HG03575 (cell line): ENCODE data around the gene CASQ1.

Experiments
- ATAC-seq: cut with Tn5 transposase; IDR thresholded peaks from one replicate; pipeline ENCODE4 v1.9.1; 2021; ENCODE audit not compliant: unreplicated experiment, insufficient number of reproducible peaks, low FRiP score; ENCODE audit errors: extremely low read depth

The CASQ1 gene

DNA sequence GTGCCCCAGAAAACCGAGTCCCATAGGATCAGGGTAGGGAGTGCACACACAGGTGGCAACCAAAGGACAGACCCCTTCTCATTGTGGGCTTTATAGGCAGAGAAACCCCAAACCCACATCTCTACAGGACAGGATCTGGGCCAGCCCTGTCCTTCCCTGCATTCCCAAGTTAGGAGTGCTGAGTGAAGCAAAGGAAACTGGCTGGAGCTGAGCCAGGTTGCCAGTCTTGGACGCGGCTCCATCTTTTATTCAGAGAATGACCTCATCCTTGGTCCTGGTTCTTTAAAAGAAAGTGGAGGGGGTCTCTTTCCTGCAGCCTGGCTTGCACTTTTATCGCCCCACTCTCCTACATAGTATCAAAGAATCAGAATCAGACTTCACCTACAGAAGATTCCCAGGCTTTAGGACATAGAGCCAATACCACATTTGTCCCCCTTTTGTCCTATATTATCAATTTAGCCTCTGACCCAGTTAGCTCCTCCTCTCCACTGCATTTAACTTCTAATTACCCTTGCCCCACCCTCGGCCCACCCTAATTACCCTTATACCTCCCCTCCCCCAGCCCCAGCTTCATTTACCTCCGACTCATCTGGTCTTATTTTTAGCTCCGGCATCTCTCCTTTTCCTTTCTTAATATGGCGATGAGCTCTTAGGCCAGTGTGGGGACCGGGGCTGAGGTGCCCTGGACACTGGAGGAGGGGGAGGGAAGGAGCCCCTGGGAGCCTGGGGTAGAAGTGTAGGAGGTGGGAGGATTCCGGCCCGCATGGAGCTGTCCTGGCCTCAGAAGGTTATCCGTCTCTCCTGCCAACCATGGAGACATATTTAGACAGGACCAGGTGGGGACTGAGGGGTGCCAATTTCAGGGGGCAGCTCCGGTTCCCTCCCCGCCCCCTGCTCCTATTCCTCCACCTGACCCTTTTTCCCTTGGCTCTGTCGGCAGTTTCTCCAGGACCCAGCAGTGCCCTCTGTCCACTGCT, at the start of gene CASQ1:
TSS of gene CASQ1 (plus strand) at position 927 of the 977 bp plus-strand sequence. CDS start 177 bp downstream, outside the sequence.
- no peak for ATAC-seq

DNA sequence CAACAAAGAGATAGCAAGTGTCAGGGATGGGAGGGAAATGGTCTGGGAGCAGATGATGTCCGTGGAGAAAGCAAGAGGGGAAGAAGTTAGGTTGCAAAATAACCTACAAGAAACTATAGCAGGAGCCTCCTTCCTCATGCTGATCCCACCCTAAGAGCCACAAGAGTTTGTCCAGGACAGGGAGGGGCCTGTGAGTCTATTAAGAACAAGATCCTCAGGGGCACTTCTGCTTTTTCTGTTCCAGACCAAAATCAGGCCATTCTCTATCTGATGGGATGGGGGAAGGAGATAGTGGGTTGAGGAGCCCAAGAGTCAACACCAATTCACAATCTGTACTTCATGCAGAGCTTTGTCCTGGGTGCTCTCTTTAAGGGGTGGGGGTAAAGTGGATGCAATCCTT, 46.7 kb upstream of the CASQ1 start:
- no peak for ATAC-seq

DNA sequence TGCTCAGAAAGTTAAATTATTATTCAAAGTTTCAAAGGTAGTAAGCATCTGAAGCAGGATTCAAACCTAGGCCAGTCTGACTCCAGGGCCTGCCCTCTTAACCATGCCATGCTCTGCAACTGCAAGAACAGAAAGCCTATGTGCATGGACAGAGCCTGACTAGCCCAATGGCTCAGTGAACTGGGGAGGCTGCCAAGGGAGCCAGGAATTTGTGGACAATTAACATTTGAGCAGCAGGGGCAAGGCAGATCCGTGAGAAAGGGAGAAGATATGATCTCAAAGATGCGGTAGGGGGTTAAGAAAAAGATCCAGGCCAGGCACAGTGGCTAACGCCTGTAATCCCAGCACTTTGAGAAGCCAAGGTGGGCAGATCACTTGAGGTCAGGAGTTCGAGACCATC, 45.5 kb upstream of the CASQ1 start:
- no peak for ATAC-seq

DNA sequence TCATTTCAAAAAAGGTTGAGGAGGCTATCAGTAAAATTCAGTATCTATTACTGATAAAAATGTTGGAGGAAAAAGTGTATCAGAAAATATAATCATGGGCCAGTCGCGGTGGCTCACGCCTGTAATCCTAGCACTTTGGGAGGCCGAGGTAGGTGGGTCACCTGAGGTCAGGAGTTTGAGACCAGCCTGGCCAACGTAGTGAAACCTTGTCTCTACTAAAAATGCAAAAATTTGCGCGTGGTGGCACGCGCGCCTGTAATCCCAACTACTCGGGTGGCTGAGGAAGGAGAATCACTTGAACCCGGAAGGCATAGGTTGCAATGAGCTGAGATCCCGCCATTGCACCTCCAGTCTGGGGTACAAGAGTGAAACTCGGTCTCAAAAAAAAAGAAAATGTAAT, 44.3 kb upstream of the CASQ1 start:
- no peak for ATAC-seq

DNA sequence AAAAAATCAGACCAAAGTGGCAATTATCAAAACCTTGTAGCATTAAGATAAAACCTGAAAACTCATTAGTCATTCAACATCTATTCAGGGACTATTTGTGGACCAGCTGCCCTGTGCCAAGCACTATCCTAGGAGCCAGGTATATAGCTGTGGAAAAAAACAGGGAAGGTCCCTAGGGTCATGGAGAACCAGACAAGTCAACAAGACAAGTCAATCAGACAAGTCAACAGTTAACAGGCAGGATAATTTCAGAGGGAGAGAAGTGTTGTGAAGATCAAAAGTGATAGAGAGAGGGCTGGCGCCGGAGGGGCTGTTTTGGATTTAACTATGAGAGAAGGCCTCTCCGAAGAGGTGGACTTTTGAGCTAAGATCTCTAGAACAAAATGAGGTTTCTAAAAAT, 42.3 kb upstream of the CASQ1 start:
- no peak for ATAC-seq

DNA sequence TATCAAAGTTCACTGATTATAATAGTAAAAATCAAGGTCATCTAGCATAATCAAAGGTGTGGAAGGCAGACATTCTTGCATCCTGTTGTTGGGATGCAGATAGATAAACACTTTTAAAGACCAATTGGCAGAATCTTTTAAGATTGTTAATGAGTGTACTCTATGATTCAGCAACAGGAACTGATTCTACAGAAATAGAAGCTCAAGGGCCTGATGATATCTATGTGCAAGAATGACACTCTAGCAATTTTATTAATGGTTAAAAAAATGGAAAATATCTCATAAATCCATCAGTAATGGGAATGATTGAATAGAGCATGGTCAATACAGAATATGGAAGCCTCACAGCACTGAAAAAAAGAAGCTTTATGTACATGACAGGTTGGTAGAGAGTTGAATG, 41.1 kb upstream of the CASQ1 start:
- no peak for ATAC-seq

DNA sequence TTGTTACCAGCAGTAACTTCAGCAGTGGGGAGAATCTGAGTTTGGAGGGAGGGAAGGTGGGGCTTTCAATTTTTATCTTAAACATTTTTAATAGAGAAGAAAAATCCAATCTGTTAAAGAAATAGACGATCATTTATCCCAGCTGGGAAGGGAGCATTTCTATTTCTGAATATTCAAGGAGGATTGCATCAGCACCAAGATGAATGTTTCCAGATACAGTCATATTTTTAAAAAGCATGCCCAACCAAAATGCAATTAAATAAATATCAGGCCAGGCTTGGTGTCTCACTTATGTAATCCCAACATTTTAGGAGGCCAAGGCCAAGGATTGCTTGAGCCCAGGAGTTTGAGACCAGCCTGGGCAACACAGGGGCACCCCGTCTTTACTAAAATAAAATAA, 40.7 kb upstream of the CASQ1 start:
- ATAC-seq = no peak

DNA sequence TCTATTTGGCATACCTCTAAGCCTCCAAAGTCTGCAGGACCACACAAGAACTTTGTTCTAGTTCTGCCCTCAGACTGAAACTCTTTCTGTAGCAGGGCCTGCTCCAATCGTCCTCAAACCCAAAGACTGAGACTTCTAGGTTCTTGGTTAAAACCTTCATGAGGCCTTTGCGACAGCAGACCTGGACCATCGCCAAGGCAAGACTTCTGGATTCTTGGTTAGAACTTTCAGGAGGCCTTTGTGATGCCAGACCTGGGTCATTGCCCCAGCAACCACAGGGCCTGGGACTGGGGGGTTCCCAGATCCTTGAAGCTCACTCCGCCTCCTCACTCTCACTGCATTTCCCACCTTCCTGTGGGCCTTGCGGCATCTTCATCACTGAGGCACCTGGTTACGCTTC, 39.1 kb upstream of the CASQ1 start, which contains the start of gene ATP1A4:
TSS of gene ATP1A4 (plus strand) at position 301 of the 400 bp plus-strand sequence. CDS start 438 bp downstream, outside the sequence.
- ATAC-seq = no peak

DNA sequence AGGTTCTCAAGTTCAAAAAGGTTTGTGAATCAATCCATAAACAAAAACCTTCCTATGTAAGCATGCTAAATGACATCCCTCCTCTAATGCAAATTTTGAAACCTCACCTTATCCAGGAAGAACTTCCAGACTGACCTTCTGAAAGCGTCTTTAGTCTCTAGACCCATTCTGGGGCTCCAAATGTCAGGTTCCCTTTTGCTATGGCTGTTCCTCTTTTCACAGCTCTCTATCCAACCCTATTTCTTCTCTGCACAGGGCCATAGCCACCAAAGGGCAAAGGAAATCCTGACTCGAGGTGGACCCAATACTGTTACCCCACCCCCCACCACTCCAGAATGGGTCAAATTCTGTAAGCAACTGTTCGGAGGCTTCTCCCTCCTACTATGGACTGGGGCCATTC, 35.6 kb upstream of the CASQ1 start:
- no peak for ATAC-seq

DNA sequence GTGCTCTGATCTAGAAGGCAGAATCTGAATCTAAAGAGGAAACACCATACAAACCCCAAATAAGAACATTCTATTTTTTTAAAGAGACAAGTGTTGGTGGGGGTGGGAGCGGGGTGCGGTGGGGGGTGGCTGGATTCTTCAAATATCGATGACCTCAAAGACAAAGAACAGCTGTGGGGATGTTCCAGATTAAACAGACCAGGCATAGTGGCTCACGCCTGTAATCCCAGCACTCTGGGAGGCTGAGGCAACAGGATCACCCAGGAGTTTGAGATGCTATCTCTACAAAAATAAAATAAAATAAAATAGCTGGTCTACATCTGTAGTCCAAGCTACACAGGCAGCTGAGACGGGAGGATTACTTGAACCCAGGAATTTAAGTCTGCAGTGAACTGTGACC, 34.0 kb upstream of the CASQ1 start:
- ATAC-seq = no peak

DNA sequence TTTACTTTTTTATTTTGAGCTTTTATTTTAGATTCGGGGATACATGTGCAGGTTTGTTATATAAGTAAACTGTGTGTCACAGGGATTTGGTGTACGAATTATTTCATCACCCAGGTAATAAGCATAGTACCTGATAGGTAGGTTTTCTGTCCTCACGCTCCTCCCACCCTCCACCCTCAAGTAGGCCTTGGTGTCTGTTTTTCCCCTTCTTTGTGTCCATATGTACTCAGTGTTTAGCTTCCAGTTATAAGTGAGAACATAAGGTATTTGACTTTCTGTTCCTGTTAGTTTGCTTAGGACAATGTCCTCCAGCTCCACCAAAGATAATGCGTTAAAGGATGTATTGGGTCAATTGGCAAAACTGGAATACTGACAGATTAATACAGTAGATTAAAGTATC, 33.2 kb upstream of the CASQ1 start:
- no peak for ATAC-seq

DNA sequence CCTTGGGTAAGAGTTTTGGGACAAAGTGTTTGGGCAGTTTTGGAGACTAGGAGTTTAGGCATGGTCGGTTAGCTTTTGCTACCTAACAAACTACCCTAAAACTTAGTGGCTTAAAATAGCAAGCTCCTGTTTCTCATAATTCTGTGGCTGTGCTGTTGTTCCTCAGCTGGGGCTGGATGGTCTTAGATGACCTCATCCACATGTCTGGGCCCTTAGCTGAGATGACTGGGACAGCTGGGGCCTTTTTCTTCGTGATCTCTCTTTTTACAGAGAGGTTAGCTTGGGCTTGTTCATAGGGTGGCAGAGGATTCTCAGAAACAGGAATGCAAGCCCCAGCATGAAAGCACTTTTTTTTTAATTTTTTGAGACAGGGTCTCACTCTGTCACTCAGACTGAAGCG, 32.3 kb upstream of the CASQ1 start:
- no peak for ATAC-seq

DNA sequence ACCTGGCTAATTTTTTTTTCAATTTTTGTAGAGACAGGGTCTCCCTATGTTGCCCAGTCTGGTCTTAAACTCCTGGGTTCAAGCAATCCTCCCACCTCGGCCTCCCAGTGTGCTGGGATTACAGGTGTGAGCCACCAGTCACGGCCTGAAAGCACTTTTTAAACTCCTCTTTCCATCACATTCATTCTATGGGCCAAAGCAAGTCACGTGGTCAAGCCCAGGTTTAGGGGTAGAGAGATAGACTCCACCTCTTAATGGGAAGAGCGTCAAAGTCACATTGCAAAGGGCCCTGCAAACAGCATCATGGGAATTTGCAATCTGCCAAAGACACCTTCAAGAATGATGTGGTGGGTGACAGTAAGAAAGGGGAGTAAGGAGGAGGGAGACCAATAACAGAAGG, 31.8 kb upstream of the CASQ1 start:
- no peak for ATAC-seq

DNA sequence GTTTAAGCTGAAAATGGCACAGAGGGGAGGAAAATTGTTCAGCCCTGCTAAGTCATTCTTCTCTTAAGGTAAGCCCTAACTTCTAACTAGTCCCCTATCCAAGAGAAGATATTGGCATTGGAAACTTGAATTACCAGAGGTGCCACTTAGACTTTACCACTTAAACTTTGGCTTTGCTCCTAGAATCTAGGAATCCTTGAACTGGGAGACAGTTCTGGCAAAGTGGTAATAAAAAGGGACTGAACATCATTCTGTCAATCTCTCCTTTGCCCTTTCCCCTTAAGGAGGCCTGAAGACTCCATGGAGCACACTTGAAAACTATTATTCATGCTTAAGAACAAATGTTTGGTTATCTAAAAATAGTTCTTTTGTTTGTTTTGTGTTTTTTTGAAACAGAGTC, 30.5 kb upstream of the CASQ1 start:
- no peak for ATAC-seq

DNA sequence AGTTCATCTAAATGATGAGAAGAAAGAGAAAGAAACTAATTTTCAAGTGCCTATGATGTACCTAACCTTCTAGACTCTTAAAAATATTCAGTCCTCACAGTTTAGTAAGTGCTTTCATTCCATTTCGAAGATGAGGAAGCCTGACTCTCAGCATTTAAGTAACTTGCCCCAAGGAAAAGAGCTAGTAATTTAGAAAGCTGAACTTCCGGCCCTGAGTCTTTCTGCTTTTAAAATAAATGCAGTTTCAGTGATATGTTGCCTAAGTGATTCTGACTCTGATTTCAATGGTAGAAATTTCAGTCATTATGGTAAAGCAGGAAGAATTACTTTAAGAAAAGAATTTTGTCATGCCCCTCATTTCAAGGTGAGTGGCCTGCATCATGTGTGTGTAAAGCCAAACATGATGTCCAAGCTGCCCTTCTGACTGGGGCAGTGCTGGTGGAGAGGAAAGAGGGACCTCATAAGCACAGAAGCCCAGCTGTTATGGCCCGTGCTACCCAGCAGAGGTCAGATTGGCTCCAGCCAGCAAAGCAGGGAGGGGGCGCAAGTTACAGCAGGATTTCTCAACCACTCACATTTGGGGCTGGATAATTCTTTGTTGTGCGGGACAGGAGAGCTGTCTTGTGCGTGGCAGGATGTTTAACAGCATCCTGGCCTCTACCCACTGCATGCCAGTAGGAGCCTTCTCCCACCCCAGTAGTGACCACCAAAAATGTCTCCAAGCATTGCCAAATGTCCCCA, 28.2 kb upstream of the CASQ1 start:
- ATAC-seq = no peak

DNA sequence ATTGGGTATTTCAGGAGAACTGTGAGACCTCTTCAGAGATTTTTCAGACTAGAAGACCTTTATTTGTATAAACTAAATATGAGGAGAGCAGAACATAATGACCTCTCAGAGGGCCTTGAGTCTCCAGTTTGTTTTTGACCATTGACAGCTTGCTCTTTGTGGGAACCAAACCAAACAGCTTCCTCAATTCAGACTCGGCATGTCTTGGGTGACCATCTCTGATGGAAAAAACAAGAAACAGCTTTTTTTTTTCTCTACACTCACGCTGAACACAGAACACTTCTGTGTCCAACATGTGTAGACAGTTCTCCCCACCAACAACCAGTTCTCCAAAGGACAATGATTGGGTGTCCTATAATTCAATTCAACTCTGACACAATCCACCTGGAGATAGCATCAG, 27.4 kb upstream of the CASQ1 start:
- ATAC-seq = no peak

DNA sequence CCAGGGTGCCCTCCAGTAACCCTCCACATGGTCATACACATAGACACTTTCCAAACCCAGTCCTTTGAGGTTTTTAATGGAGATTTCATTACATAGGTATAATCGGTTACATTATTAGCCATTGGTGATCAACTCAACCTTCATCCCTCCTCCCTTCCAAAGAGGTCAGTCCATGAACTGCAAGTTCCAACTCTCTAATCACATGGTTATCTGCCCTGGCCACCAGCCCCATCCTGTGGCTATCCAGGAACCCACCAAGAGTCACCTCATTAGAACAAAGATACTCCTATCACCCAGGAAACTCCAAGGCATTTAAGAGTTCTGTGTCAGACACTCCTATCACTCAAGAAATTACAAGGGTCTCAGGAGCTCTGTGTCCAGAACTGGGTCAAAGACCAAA, 26.8 kb upstream of the CASQ1 start:
- ATAC-seq = no peak

DNA sequence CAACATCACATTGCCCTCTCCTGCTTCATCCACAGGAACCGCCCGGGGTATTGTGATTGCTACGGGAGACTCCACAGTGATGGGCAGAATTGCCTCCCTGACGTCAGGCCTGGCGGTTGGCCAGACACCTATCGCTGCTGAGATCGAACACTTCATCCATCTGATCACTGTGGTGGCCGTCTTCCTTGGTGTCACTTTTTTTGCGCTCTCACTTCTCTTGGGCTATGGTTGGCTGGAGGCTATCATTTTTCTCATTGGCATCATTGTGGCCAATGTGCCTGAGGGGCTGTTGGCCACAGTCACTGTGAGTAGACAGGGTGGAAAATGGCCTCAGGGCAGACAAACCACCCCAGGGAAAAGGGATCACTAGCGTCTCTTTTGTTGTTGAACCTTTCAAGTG, 26.3 kb upstream of the CASQ1 start:
- ATAC-seq = no peak

DNA sequence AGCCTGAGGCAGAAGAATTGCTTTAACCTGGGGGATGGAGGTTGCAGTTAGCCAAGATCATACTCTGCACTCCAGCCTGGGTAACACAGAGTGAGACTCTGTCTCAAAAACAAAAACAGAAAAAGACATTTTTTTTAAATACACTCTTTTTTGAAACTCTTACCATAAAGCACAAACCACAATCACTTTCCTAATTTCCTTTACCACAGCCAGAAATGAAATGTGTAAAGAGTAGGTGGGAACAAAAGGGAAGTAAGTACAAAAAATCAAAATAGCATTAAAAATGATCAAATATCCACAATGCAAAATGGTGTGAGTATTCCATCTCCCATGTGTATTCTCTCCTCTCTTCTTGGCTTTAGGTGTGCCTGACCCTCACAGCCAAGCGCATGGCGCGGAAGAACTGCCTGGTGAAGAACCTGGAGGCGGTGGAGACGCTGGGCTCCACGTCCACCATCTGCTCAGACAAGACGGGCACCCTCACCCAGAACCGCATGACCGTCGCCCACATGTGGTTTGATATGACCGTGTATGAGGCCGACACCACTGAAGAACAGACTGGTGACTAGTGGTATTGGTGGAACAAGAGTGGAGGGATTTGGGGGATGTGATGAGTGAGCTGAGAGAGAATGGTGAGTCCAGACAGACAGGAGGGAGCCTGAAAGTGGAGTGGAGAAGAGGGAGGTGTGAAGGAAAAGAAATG, 24.1 kb upstream of the CASQ1 start:
- no peak for ATAC-seq

DNA sequence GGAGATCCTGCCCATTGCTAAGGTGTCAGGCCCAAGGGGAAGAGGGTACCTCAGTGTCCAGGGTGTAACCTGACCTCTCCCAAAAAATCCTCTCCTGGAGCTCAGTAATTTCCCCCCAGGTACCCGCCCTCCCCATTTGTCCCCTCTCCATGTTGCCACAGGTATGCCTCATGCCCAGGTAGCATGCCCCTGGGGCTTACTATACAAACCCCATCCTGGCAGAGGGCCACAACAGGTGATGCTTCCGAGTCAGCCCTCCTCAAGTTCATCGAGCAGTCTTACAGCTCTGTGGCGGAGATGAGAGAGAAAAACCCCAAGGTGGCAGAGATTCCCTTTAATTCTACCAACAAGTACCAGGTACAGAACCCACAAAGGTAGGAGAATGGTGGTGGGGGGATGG, 23.3 kb upstream of the CASQ1 start:
- no peak for ATAC-seq
